HG02588 (cell line): Measurements from ENCODE around the gene TENT5C.
A peak's percentile ranks its signal among the peaks of the same experiment; 100 is the strongest.

Experiments
- ATAC-seq: cut with Tn5 transposase; IDR thresholded peaks from one replicate; pipeline ENCODE4 v1.9.1; 2021; ENCODE audit warnings: mild to moderate bottlenecking, moderate library complexity; ENCODE audit not compliant: unreplicated experiment

The TENT5C gene

DNA sequence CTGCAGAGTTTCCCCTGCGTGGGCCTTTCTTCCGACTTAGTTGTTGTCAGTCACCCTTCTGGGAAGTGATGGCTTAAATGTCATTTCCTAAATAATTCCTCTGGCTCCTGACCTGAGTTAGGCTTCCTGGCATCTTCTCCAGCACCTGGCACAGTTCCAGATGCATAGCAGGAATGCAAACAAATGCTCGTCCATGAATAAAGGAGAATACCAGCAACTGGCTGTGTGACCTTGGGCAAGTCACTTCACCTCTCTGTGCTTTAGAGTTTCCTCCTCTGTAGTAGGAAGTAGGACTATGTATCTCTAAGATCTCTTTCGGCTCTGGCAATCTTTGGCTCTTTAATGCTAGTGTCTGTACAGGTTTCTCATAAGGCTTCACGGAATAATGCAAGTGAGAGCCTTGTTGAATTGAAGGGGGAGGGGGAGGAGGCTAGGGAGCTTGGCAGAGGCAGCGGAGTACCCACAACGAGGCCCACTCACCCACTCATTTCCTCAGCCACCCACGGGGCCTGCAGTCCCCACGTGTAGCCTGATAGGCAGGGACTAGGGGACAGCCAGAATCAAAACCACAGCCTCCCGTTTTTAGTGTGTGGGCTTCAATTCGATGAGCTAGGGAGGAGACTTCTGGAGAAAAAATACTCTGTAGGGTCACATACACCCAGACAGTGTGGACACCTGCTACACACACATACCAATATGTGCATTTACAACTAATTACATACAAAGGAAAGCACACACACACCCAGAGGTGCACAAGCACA lies 48.1 kb downstream of the TENT5C start:
- ATAC-seq = peak; percentile 20

DNA sequence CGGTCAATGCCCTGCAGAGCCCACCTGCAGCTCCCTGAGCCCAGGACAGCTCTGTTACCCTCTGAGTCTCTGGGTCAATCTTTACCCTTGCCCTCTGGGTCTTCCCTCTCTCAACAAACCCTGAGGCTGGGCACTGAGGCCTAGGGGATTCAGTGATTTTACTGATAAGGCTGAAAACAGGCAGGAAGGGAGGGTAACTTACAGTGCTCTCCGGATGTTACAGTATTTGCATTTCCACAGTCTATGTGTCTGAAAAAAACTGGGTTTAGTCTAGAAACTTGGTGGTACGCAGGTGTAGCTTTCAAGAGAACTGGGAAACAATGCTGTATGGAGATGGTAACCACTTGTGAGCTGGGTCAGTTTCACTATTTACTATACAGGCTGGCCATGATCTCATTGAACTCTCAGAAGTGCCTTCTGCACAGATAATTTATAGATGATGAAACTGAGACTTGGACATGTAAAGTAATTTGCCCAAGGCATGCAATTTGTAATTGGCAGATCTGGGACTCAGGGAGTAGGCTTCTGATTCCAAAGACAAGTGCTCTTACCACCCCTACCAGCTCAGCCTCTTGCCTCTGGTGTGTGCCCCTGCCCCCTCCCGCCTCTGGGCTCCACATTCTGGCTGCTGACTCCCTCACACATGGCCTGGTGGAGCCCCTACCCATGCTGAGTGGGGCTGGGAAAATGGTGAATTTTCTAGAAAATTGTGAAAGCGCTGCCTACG lies 48.8 kb downstream of the TENT5C start:
- peak; percentile 80 for ATAC-seq

DNA sequence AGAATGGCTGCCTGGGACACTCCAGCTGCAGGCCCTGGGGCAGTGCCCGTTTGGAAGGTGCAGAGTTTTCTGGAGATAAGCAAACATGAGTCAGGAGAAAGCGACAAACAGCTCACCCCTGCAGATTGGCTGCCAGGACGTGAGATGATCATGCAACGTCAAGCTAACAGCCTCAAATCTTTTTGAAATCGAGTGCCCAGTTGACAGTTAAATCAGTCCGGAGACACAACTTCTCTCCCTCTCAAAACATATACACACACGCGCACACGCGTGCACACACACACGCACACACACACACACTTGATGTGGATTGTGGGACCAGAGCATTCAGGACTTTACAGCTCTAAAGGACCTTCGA lies 49.4 kb downstream of the TENT5C start:
- no peak for ATAC-seq

DNA sequence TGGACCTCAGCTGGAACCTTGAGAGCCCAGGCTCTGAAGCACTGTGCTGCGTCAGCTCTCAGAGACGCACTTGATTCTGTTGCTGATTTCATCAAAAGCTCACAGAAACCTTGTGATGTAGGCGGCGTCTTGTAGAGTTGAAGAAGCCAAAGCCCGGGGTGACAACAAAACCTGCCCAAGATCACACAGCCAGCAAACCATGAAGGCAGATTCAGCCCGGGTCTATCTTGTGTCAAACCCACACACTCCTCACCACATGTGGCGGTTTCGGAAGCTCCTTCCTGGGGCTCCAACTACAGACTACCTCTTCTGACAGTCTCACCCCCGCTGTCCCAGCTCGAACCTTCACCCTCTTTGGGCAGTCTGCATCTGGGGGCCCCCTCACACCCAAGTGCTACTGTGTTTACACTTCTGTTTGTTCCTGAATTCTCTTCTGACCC lies 50.4 kb downstream of the TENT5C start:
- ATAC-seq = peak; percentile 35

DNA sequence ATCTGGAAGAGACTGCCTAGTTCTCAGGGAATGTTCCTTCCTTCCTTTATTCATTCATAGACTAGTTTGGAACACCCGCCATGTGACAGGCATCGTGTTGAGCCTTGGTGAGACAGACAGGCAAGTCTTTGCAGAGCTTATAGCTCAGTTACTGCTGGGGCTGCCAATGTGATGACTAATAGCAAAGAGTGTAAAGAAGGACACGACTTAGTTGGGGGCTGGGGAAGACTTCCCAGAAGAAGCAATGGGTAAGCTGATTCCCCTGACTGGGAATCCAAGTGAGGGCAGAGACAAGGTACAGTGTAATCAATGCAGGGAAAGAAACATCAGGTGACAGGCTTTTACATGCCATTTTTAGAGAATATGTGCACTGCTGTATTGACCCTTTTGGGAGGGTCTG lies 51.2 kb downstream of the TENT5C start:
- ATAC-seq = no peak

DNA sequence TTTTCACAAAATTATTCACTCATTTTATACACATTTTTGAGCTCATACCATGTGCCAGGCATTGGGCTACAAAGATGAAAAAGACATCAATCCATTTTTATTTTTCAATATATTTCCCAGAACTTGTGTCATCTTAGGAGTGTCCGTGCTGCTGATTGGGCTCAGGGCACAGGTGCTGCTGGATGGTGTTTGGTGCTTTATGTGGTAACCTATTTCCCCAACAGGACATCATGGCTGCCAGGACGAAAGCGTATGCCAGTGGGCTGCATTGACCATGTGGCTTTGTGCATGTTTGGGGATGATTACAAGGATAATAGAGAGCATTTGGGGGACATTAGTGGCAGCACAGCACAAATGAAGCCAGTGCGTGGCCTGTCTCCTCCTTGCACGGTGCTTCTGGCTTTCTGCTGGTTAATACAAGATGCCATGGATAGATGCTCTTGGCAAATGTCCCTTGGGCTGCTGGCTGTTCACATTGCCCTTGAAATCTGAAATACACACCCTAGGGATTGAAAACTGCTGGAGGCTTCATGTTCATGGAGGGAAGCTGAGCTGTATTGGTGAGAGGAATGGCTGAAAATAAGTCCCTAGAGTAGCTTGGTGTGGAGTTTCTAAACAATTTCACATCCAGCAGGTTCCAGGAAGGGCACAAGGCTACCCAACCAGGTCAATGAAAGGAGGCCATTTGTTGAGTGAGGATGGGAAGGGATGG lies 52.3 kb downstream of the TENT5C start:
- no peak for ATAC-seq

DNA sequence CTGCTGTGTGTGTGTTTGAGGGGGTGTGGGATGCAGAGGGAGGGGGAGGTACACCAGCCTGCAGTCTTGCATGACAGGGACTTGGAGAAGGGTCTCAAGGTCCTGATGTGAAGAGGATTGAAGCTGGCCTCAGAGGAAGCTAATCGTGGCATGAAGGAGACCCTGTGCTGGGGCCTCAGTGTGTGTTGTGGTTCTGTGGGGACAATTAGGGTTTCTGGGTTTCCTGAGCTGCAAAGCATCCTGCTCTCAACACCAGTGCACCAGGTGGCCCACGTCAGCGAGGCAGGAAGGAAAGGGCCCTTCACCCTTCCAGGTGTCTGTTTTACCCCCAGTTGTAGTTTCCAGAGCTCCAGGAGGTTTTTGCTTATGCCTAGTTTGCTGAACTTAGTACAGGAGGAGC lies 52.8 kb downstream of the TENT5C start:
- no peak for ATAC-seq

DNA sequence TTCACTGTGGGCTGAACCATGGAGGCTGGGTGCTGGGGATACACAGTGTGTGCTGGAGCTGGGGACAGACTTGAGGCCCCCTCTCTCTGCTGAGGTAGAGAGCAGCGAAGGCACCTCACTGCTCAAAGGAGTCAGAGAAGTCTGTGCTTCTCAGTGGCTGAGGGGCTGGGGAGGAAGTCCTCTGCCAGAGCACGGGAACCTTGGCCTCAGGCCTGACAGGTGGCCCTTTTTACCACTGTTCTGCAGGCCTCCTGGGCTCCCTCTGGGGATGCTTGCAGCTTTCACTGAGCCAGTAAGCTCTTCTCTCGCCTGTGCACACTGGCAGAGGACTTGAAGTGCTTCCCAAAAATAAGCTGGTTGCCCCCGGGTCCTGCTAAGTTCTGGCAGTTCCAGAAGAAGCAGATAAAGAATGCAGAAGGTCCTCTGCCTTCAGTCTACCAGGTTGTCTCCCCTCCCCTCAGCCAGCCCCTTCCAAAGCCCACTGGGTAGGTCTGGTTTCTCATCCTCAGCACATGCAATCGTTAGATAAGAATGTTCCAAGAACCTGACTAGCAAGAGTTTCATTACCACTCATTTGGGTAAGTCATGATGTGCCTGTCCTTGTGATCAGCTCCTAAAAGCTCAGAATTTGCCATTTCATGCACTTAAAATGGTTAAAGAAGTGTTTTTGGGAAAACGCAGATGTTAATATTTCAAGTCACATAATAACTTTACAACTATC lies 53.9 kb downstream of the TENT5C start:
- ATAC-seq = no peak

DNA sequence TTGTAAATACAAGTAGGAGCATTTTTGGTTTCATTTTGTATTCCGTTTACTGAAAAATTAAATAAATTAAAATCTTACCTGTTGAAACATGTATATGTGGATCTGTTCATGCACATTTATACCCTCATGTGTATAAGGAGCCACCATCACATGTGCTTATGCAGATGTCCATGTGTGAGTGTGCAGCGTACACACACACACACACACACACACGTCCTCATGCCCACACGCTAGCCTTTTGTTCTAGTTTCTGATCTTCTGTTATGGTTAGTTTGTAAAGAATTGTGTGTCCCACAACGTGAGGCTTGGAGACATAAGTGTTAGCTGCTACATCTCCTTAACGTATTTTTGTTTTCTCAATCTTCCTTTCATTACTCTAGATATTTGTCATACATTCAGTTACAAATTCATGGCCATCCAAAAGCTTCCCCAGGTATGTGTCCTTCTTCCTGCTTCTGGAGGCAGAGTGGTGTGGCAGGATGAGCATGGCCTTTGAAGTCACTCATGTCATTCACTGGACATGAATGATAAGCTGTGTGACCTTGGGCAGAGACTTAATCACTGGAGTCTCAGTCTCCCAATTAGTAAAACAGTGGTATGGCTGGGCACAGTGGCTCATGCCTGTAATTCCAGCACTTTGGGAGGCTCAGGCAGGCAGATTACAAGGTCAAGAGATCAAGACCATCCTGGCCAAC lies 54.6 kb downstream of the TENT5C start:
- no peak for ATAC-seq

DNA sequence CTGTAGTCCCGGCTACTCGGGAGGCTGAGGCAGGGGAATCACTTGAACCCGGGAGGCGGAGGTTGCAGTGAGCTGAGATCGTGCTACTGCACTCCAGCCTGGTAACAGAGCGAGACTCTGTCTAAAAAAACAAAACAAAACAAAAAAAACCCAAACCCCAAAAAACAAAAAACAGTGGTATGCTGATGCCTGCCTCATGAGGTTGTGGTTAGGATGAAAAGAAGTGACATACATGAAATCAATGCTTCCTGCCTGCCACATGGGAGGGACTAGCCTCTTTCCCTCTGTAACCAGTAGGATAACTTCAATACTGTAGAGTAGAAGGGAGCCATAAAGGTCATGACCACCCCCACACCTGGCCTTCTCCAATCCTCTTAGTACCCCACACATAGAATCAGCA lies 55.2 kb downstream of the TENT5C start:
- no peak for ATAC-seq

DNA sequence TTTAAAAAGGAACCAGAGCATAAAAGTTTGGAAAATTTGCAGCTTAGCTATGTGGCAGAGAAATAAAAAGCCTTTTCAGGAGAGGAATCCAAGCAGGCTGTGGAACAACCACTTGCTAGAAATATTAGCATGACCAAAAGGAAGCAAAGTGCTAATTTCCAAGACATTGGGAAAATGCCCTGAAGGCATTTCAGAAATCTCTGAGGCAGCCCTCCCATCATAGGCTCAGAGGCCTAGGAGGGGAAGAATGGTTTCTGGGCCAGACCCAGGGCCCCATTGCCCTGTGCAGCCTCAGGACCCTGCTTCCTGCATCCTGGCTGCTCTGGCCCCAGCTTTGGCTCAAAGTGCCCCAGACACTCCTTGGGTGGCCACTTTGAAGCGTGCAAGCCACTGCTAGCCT lies 56.8 kb downstream of the TENT5C start:
- no peak for ATAC-seq

DNA sequence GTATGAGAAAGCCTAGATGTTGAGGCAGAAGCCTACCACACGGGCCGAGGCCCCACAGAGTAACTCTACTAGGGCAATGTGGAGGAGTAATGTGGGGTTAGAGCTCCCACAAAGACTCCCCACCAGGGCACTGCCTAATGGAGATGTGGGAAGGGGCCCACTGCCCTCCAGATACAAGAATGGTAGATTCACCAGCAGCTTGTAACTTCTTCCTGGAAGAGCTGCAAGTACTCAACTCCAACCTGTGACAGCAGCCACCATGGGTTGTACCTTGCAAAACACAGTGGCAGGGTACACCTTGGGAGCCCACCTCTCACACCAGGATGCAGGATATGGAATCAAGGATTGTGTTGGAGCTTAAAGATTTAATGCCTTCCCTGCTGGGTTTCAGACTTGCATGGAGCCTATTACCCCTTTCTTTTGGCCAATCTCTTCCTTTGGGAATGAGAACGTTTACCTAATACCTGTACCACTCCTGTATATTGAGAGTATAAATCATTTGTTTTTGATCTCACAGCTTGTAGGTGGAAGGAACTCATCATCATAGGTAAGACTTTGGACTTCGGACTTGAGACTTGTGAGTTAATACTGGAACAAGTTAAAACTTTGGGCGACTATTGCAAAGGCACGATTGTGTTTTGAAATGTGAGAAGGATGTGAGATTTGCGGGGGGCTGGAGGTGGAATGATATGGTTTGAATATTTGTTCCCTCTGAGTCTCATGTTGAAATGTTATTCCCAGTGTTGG lies 57.5 kb downstream of the TENT5C start:
- ATAC-seq = no peak

DNA sequence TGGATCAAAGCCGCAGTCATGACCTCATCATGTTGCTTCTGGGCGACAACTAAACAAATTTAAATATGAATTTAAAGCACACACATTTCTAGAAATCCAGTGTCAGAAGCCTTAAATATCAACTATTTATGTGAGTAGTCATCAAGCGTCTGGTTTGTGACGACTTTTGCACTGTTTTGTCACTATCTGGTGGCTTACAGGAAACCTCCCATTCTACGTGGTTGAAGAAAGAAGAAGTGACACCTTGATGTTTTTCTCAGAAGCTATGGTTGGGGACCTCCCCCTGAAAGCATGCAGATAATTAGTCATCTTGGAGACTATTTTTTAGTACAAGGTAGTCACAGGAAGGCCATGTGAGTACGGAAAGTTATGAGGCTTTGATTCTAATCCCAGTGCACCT lies 58.5 kb downstream of the TENT5C start:
- ATAC-seq = peak; percentile 94

DNA sequence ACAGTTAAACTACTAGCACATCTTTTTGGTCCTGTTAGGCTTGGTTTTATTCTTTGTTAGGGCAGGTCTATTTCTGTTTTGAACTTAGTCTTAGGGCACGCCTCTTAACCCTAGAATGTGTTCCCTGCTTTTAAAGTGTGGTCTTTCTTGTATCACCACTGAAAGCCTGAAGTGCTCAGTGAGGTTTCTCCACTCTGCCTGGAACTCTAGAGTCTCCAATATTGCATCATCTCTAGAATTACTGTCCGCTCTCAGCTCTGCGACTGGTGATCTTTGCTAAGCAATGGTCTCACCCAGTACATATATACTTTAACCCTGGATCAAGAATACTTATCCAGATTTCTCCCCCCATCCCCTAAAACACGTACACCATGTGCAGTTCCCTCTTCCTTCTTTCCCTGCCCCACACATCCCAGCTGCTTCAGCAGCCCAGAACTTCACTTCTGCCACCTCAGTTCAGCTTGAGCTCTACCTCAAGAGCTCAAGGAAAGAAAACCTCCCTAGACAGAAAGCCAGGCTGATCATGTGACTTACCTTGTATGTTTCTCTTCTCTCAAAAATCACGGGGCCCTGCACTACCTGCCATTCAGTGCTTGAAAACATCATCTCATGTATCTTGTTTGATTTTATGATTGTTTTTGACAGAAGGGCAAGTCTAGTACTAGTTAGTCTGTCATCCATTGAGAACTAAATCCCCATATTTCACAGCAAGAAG lies 59.9 kb downstream of the TENT5C start:
- ATAC-seq = no peak

DNA sequence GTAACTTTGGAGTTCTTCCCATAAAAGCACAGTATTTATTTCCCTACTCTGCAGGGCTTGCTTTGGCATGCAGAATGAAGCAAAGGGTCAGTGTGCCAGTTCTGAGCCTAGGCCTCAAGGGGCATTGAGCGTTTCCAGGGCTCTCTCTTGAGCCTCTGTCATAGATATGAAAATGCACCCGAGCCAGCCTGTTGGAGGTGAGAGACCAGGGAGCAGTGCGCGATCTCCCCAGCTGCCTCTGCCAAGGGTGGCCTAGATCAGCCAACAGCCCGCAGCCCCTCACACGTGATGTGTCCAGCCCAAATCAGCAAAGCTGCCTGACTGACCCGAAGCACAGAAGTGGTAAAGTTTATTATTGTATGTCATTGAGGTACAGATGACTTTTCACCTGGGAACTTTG lies 63.7 kb downstream of the TENT5C start:
- ATAC-seq = no peak

DNA sequence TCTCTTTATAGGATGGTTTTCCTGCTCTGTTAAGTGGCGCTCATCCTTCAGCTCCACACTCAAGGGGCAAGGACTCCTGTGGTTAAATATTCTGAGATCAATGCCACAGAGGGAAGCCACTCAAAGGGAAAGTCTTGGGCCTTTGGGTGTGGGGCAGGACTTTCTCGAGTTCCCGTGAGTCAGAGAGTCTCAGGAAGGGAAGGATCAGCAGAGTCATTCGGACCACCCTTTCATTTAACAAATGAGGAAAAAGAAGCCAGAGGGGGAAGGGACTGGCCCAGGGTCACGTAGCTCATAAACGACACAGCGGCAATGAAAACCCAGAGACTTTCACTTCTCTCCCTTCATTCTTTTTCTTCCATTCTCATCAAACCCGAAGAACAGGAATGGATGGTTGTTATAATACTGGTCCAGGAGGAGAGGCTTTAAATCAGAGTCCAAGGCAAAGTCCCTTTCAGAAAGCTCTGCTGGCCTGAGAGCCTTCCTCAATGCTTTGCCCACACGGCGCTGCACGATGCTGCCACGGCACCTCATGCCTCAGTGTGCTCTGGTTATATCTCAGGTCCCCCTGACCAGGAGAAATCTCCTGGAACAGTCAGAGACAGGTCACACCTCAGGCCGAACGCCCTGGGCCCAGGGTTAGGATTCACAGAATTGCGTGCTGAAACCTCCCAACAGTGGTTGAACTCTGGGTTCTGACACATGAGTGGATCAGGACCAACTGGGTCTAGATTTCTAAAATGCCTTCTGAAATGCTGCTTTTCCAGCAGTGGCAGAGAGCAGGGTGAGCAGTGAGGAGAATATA lies 65.3 kb downstream of the TENT5C start:
- no peak for ATAC-seq

DNA sequence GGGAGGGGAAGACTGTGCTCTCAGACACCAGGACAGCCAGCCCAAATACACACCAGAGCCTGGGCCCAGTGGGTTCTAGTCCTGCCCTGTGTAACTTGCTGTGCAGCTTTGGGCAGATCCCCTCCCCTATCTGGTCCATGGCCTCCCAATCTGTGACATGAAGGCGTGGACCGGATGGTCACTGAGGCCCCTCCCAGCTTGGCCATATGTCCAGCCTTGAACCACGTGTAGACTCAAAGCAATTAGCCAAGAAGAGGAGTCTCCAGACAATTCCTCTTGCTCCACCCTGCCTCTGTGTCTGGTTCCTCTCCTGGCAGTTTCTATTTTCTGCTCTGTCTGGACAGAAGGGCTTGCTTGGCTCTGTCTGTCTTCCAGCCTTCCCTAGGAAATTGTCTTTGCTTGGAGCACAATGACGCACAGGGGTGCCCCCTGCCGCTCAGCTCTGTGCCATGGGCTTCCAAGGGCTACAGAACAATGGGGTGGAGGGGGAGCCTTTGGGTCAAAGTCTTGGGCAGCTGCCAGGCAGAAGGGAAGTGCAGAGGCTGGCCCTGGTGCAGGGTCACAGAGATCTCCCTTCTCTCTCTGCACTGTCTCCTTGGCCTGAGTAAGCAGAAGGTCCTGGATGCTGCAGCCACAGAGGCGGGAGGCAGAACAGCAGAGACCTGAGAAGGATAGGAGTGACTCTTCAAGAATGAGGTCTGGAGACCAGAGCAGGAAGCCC lies 66.1 kb downstream of the TENT5C start:
- no peak for ATAC-seq

DNA sequence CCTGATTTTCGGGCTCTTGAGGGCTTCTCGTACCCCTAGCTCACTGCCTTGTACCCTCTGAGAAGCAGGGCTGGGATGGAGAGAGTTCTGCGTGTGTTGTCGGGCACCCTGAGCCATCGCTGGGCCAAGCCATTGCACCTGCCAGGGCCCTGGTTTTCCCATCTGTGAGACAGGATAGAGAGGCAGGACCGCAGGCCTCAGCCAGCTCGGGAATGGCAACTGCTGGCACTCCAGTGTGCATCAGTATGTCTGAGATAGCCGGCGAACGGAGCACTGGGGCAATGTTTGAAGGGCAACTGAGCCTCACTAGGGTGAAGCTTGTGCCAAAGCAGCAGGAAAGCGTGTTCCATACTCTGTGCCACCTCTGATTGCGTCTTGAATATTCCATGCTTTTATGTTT lies 66.9 kb downstream of the TENT5C start:
- no peak for ATAC-seq
